NCI-H2171 treated with DMSO at 0.1 percent for 48 hours (cell line): ENCODE measurements around the gene CCDC59.

Experiments used
- DNase-seq: peaks from one replicate; lab custom pipeline; 2025; lab: John Stamatoyannopoulos, UW

CCDC59 gene

DNA sequence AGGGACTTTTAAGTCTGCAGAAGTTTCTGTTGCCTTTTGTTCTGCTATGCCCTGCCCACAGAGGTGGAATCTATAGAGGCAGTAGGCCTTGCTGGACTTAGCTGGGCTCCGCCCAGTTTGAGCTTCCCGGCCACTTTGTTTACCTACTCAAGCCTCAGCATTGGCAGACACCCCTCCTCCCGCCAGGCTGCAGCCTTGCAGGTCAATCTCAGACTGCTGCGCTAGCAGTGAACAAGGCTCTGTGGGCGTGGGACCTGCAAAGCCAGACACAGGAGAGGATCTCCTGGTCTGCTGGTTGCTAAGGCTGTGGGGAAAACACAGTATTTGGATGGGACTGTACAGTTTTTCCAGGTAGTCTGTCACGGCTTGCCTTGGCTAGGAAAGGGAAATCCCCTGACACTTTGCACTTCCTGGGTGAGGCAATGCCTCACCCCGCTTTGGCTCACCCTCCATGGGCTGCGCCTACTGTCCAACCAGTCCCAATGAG lies 43.7 kb downstream of the CCDC59 start:
- DNase-seq, result no peak
